ENCODE results near the gene LDLRAP1.

The LDLRAP1 gene

GRCh38 chr1:25572107-25572506 lies 28.7 kb downstream of the LDLRAP1 start:
- no peaks in the 10 kb centered on the region for H3K4me1 ChIP-seq (ENCODE audit: control insufficient read depth, low read length)
- no peaks in the 10 kb centered on the region for H3K36me3 ChIP-seq (ENCODE audit: control insufficient read depth, low read length)
- H3K27ac ChIP-seq (ENCODE audit: low read depth, low read length), result no peak overlapping the region
- no peak for TF ChIP-seq EZH2phosphoT487 (IDR thresholded peaks at IDR 0.05; ENCODE audit: borderline replicate concordance, low read length)
- no peaks in the 10 kb centered on the region; the same call in 1 of the 2 replicates for H3K27me3 ChIP-seq (ENCODE audit: control insufficient read depth, low read length)
- H3K9me3 ChIP-seq (ENCODE audit: control insufficient read depth, insufficient read depth, low read length), result no peaks in the 10 kb centered on the region
- no peaks in the 10 kb centered on the region for H3K79me2 ChIP-seq (ENCODE audit: control insufficient read depth, low read length)
- H3K4me2 ChIP-seq (ENCODE audit: low read length), result no peak overlapping the region
- no peaks in the 10 kb centered on the region for H4K20me1 ChIP-seq (ENCODE audit: control insufficient read depth, insufficient read depth, low read depth, low read length)
- no peak overlapping the region for H3K4me3 ChIP-seq (ENCODE audit: low read length)
- no peaks in the 10 kb centered on the region for H3K9me2 ChIP-seq (replicated peaks; ENCODE audit: control insufficient read depth, low read length)
- H3F3A ChIP-seq (ENCODE audit: control insufficient read depth, insufficient read depth), result no peaks in the 10 kb centered on the region

DNA sequence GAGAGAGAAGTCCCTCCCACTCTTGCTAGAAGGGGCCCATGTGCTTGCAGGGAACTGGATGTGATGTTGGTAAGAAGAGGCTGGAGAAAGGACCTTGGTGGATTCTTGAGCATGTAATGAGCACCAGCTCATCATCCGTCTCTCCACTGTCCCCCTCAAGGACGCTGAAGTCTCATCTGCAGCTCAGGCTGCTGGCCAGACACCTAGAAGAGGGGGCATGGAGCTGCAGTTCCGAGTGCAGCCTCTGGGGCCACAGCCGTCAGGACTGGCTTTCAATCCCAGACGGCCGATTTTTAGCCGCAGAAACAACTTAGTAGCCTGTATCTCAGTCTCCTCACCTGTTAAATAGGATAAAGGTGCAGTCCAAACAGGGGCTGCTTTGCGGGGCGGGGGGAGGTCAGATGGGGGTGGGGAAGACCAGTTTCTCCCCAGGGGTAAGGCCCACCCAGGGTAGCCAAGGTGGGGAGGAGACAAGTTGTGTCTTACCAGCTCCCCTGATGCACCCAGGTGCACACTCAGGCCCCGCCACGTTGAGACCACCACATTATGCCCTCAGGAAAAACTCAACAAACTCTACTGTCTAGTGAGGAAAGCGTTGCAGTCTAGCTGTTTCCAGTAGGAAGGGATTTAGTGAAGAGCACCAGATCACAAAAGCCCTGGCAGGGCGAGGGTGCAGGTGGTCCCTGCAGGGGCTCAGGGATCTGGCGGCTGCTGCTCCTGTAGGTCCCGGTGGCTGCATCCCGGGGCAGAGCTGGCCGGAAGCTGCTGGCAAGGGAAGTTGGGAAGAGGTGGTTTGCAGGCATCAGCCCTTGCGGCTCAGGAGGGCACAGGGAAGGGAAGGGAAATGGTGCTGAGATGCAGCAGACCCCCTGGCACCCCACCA lies 29.5 kb downstream of the LDLRAP1 start:
- Histone ChIP-seq H3K36me3 (ENCODE audit: control insufficient read depth, low read length) (no peaks in the 10 kb centered on the region), H3K79me2 (ENCODE audit: control insufficient read depth, low read length) (no peaks in the 10 kb centered on the region), H3K4me1 (ENCODE audit: control insufficient read depth, low read length) (no peaks in the 10 kb centered on the region), H3K27ac (ENCODE audit: low read depth, low read length) (no peak overlapping the region), H4K20me1 (ENCODE audit: control insufficient read depth, insufficient read depth, low read depth, low read length) (no peaks in the 10 kb centered on the region), H3K27me3 (ENCODE audit: control insufficient read depth, low read length) (no peaks in the 10 kb centered on the region), H3K9me2 (replicated peaks; ENCODE audit: control insufficient read depth, low read length) (no peaks in the 10 kb centered on the region), H3F3A (ENCODE audit: control insufficient read depth, insufficient read depth) (no peaks in the 10 kb centered on the region), H3K4me2 (ENCODE audit: low read length) (no peak overlapping the region), H3K9me3 (ENCODE audit: control insufficient read depth, insufficient read depth, low read length) (no peaks in the 10 kb centered on the region), H3K4me3 (ENCODE audit: low read length) (no peak overlapping the region)
- TF ChIP-seq CTCF (IDR thresholded peaks at IDR 0.05; ENCODE audit: low read depth, low read length, poor library complexity, severe bottlenecking) (peak; percentile 64), EZH2phosphoT487 (IDR thresholded peaks at IDR 0.05; ENCODE audit: borderline replicate concordance, low read length) (no peak)

- no peaks in the 10 kb centered on the region for H3K79me2 ChIP-seq (ENCODE audit: control insufficient read depth, low read length)
- H4K20me1 ChIP-seq (ENCODE audit: control insufficient read depth, insufficient read depth, low read depth, low read length), result no peaks in the 10 kb centered on the region
- no peaks in the 10 kb centered on the region for H3F3A ChIP-seq (ENCODE audit: control insufficient read depth, insufficient read depth)
- no peak overlapping the region for H3K4me2 ChIP-seq (ENCODE audit: low read length)
- no peaks in the 10 kb centered on the region for H3K9me3 ChIP-seq (ENCODE audit: control insufficient read depth, insufficient read depth, low read length)
- H3K27ac ChIP-seq (ENCODE audit: low read depth, low read length), result no peak overlapping the region
- H3K4me1 ChIP-seq (ENCODE audit: control insufficient read depth, low read length), result no peaks in the 10 kb centered on the region
- no peaks in the 10 kb centered on the region for H3K36me3 ChIP-seq (ENCODE audit: control insufficient read depth, low read length)
- no peaks in the 10 kb centered on the region for H3K27me3 ChIP-seq (ENCODE audit: control insufficient read depth, low read length)
- H3K9me2 ChIP-seq (replicated peaks; ENCODE audit: control insufficient read depth, low read length), result no peaks in the 10 kb centered on the region
- no peak overlapping the region for H3K4me3 ChIP-seq (ENCODE audit: low read length)
- TF ChIP-seq CTCF (IDR thresholded peaks at IDR 0.05; ENCODE audit: low read depth, low read length, poor library complexity, severe bottlenecking), result no peak
- TF ChIP-seq EZH2phosphoT487 (IDR thresholded peaks at IDR 0.05; ENCODE audit: borderline replicate concordance, low read length), result no peak
These were observed 30.2 kb downstream of the LDLRAP1 start for GRCh38 chr1:25573591-25573930.

GRCh38 chr1:25573961-25574360 lies 30.6 kb downstream of the LDLRAP1 start:
- Histone ChIP-seq H4K20me1 (ENCODE audit: control insufficient read depth, insufficient read depth, low read depth, low read length) (no peaks in the 10 kb centered on the region), H3K27me3 (ENCODE audit: control insufficient read depth, low read length) (no peaks in the 10 kb centered on the region), H3K9me2 (replicated peaks; ENCODE audit: control insufficient read depth, low read length) (no peaks in the 10 kb centered on the region), H3F3A (ENCODE audit: control insufficient read depth, insufficient read depth) (no peaks in the 10 kb centered on the region), H3K4me2 (ENCODE audit: low read length) (no peak overlapping the region), H3K9me3 (ENCODE audit: control insufficient read depth, insufficient read depth, low read length) (no peaks in the 10 kb centered on the region), H3K4me3 (ENCODE audit: low read length) (no peak overlapping the region), H3K4me1 (ENCODE audit: control insufficient read depth, low read length) (no peaks in the 10 kb centered on the region), H3K79me2 (ENCODE audit: control insufficient read depth, low read length) (no peaks in the 10 kb centered on the region), H3K27ac (ENCODE audit: low read depth, low read length) (no peak overlapping the region), H3K36me3 (ENCODE audit: control insufficient read depth, low read length) (no peaks in the 10 kb centered on the region)
- TF ChIP-seq CTCF (IDR thresholded peaks at IDR 0.05; ENCODE audit: low read depth, low read length, poor library complexity, severe bottlenecking), result no peak
- no peak for TF ChIP-seq EZH2phosphoT487 (IDR thresholded peaks at IDR 0.05; ENCODE audit: borderline replicate concordance, low read length)

All from DOHH2 (cell line).